B cell (primary cell): Measurements from ENCODE around the gene HDHD2.

Experiments used
- CTCF ChIP-seq: fragments of 200-600 bp; IDR thresholded peaks from one replicate; pipeline ENCODE4 v1.8.0; 2022; ENCODE audit warnings: antibody characterized with exemption, mild to moderate bottlenecking
- EZH2 ChIP-seq: IDR thresholded peaks from 2 replicates; pipeline ENCODE4 v1.6.1; 2012; ENCODE audit warnings: borderline replicate concordance, low read depth, mild to moderate bottlenecking, moderate library complexity, low read length; ENCODE audit not compliant: insufficient read depth, poor library complexity, severe bottlenecking

- no peak for TF ChIP-seq EZH2
- no peak for TF ChIP-seq CTCF
Observed at GRCh38 chr18:47191961-47192360, 41.7 kb upstream of the HDHD2 start.
